Measurements from ENCODE around the gene ZNF775.

The ZNF775 gene

DNA sequence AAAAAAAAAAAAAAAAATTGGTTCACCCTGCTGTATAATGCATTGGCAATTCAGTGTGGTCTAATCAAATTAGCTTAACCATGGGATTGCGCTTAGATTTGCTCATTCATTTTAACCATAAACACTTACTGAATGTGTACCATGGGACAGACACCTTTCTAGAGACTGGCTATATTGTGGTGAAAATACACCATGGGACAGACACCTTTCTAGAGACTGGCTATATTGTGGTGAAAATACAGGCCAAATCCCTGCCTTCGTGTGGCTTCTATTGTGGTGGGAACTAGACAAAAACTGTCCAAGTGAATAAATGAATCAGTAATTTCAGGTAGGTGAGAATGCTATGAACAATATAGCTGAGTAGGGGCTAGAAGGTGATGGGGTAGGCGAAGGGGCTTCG, 20.7 kb upstream of the ZNF775 start:
- no peak for FAIRE-seq
- DNase-seq (ENCODE audit: insufficient read length, low spot score) = no peak
- TF ChIP-seq POLR2A (IDR thresholded peaks at IDR 0.05; ENCODE audit: low read depth, low read length) = no peak

DNA sequence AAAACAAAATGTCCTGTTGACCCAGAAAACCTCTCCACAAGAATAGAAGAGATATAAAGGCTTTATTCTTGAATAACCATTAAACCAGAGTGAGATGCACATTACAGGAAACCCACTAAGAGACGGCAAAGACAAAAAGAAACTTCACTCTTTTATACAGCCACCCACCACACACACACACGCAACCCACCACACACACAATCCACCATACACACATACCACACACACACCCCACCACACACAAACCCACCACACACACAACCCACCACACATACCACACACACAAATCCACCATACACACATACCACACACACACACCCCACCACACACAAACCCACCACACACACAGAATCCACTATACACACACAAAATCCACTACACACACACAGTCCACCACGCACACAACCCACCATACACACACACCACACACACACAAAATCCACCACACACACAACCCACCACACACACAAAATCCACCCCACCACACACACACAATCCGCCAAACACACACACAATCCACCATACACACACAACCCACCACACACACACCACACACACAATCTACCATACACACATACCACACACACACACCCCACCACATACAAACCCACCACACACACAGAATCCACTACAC, 20.0 kb upstream of the ZNF775 start:
- TF ChIP-seq POLR2A (IDR thresholded peaks at IDR 0.05; ENCODE audit: low read depth, low read length) = no peak
- FAIRE-seq = no peak
- no peak for DNase-seq (ENCODE audit: insufficient read length, low spot score)

DNA sequence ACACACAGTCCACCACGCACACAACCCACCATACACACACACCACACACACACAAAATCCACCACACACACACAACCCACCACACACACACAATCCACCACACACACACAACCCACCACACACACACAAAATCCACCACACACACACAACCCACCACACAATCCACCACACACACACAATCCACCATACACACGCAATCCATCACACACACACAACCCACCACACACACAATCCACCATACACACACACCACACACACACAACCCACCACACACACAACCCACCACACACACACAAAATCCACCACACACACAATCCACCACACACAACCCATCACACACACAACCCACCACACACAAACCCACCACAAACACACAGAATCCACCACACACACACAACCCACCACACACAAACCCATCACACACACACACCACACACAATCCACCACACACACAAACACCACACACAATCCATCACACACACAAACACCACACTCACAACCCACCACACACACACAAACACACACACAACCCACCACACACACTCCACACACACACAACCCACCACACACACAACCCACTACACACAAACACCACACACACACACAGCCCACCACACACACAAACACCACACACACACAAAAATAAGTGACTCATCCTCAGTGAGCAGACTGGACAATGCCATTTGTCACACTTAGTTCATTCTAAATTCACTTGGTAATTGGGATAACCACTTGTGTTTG, 19.3 kb upstream of the ZNF775 start:
- TF ChIP-seq POLR2A (IDR thresholded peaks at IDR 0.05; ENCODE audit: low read depth, low read length) = no peak
- DNase-seq (ENCODE audit: insufficient read length, low spot score) (no peak), FAIRE-seq (no peak)

DNA sequence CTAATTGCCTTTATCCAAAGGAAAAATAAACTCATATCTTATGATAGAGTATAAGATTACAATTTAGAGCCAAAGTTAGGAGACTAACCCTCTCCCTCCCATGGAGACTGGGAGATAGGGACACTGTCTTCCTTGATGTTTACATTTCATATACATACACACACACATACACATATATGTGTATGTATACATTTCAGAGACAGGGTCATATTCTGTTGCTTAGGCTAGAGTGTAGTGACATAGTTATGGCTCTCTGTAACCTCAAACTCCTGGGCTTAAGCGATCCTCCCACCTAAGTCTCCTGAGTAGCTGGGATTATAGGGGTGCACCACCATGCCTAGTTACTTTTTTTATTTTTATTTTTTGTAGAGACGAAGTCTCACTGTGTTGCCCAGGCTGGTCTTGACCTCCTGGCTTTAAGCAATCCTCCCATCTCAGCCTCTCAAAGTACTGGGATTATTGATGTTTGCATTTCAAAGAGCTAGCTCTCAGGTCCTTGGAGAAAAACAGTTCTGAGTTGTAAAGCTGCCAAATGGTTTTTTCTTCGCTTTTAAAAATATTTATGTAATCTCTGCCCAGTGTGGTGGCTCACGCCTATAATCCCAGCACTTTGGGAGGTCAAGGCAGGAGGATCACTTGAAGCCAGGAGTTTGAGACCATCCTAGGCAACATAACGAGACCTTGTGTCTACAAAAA, 18.6 kb upstream of the ZNF775 start:
- TF ChIP-seq POLR2A (IDR thresholded peaks at IDR 0.05; ENCODE audit: low read depth, low read length) = no peak
- DNase-seq (ENCODE audit: insufficient read length, low spot score) (no peak), FAIRE-seq (no peak)

DNA sequence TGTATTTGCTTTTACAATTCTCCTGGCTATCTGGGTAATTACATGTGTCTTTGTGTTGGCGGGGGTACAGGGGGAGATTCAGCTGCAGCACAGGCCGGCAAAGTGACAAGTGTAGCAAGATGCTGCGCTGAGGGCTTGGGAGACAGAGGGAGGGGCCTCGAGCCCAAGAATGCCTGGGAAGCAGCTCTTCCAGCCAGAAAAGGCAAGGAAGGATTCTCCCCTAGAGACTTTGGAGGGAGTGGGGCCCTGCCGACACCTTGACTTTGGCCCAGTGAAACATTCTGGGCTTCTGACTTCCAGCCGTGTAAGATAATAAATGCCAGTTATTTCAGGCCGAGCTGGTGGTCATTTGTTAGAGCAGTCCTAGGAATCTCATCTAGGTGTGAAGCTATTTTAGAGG, 17.7 kb upstream of the ZNF775 start:
- FAIRE-seq = no peak
- TF ChIP-seq POLR2A (IDR thresholded peaks at IDR 0.05; ENCODE audit: low read depth, low read length) = no peak
- DNase-seq (ENCODE audit: insufficient read length, low spot score) = no peak

DNA sequence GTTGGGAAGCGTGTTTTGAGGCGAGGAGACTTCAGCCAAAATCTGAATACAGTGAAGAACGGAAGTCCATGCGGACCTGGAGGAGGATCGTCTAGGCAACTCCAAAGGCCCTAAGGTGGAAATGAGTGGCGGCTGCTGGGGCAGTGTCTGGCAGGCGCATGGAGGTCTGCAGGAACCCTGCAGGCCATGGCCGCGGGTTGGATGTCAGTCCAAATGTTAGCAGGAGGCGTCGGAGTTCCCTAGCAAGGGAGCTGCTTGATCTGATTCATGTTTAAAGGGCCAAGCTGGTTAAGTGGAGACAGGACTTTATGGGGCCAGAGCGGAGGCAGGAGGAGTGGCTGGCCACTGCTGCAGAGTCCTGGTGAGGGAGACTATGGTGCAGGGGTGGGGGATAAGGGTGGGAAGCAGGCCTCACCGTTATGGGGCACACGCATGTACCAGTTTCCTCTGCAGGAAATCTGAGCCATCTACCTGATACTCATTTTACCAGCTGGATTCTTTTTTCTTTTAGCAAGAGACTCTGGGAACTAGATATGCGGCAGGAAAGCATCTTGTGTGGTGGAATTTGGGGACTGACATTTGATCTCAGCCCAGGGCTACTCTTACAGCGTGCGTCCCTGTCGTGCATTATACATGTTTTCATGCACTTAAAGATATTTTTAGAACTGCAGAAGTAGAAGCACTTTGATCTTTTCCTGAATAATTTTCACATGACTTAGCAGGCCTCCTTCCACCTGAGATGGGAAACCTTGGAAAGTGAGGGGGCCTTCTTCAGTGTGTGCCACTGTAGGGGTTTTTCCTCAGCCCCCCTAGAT, 17.1 kb upstream of the ZNF775 start:
- TF ChIP-seq POLR2A (IDR thresholded peaks at IDR 0.05; ENCODE audit: low read depth, low read length) = no peak
- FAIRE-seq (no peak), DNase-seq (ENCODE audit: insufficient read length, low spot score) (no peak)

DNA sequence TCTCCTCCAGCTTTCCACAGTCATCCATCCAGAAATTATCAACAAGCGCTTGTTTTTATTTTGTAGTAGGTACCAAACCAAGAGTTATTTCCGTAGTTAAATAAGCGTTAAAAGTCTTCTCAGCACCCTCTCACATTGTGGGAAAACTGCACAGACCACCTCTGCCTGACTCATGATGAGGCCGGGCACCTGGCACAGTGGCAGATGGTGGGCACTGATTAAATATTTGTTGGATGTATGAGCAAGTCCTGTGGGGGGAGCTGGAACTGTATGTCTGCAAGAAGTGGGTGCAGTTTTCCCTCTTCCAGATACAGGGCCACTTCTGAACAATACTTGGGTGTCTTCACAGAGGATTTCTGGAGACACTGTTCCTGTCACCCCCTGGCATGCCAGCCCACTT, 15.8 kb upstream of the ZNF775 start:
- FAIRE-seq (no peak), DNase-seq (ENCODE audit: insufficient read length, low spot score) (no peak)
- no peak for TF ChIP-seq POLR2A (IDR thresholded peaks at IDR 0.05; ENCODE audit: low read depth, low read length)

DNA sequence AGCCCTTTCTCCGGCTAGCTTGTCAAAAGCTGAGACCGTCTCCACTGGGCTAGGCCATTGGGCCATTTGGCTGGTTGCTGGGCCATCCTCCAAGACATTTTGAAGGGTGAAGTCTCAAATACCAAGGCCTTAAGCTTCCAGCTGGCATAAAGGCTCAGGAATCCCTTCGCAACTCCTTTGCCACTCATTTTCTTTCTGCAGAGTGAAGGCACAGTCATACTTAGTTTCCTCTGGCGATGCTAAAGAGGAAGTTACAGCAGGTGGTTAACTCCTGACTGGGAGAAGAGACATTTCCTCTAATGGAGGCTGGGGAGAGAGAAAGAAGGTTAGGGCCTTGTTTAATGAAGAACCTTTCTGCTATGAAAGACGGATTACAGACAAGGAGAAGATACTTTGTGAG, 15.3 kb upstream of the ZNF775 start:
- no peak for DNase-seq (ENCODE audit: insufficient read length, low spot score)
- FAIRE-seq = no peak
- no peak for TF ChIP-seq POLR2A (IDR thresholded peaks at IDR 0.05; ENCODE audit: low read depth, low read length)

DNA sequence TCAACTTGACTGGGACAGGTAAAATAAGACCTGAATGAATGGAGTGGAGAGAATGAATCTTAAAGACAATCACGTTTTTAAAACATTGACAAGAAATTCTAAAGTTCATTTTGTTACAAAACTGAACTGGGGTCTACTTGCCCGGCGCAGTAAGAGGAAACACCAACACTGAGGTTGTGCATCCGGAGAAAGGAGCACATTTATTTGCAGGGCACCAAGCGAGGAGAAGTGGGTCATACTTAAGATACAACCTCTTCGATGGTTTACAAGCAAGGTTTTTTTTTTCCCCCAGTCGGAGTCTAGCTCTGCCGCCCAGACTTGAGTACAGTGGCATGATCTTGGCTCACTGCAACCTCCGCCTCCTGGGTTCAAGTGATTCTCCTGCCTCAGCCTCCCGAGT, 13.9 kb upstream of the ZNF775 start:
- FAIRE-seq = no peak
- no peak for TF ChIP-seq POLR2A (IDR thresholded peaks at IDR 0.05; ENCODE audit: low read depth, low read length)
- no peak for DNase-seq (ENCODE audit: insufficient read length, low spot score)

DNA sequence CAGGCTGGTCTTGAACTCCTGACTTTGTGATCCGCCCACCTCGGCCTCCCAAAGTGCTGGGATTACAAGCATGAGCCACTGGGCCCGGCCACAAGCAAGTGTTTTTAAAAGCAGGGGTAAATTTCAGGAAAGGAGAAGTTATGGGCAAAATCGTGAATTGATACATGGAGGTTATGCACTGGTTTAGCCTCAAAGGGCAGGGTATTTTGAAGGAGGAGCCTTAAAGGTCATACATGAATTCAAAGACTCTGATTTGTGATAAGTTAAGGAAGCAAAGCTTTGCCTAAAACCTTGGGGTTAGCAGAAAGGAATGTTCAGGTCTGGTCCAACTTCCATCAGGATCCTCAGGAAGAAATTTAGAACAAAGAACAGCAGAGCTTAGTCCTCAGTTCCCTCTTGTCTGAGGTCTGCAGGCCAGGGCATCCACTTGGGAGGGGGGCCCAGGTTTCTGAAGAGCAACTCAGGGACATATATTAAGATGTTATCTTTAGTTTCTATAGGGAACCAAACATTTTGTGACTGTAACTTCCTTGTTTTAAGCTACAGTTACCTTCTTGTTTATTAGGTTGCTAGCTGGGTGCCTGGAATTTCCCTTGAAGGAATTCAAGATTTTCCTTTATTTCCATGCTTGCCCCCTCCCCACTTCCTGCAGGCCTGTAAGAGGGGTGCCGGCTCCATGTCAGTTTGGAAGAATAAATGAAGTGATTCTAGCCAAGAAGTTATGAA, 13.3 kb upstream of the ZNF775 start:
- DNase-seq (ENCODE audit: insufficient read length, low spot score) (no peak), FAIRE-seq (no peak)
- no peak for TF ChIP-seq POLR2A (IDR thresholded peaks at IDR 0.05; ENCODE audit: low read depth, low read length)

DNA sequence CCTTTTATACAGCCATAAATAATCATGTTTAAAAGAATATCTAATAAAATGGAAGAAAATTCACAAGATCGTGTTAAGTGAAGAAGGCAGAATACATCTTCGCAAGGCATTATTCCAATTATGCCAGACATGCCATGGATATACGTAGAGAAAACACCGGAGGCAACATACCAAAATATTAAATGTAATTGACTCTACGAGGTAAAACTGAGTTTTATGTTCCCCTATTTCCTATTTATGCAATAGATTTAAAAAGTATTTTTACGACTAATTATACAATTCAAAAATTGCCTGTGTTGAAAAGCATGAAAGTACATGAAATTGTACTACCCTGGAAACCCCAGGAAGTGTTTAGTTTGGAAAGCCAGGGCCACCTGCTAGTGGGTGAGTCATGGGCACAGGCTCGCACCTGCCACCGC, 11.4 kb upstream of the ZNF775 start:
- TF ChIP-seq POLR2A (IDR thresholded peaks at IDR 0.05; ENCODE audit: low read depth, low read length) = no peak
- DNase-seq (ENCODE audit: insufficient read length, low spot score) (no peak), FAIRE-seq (no peak)

DNA sequence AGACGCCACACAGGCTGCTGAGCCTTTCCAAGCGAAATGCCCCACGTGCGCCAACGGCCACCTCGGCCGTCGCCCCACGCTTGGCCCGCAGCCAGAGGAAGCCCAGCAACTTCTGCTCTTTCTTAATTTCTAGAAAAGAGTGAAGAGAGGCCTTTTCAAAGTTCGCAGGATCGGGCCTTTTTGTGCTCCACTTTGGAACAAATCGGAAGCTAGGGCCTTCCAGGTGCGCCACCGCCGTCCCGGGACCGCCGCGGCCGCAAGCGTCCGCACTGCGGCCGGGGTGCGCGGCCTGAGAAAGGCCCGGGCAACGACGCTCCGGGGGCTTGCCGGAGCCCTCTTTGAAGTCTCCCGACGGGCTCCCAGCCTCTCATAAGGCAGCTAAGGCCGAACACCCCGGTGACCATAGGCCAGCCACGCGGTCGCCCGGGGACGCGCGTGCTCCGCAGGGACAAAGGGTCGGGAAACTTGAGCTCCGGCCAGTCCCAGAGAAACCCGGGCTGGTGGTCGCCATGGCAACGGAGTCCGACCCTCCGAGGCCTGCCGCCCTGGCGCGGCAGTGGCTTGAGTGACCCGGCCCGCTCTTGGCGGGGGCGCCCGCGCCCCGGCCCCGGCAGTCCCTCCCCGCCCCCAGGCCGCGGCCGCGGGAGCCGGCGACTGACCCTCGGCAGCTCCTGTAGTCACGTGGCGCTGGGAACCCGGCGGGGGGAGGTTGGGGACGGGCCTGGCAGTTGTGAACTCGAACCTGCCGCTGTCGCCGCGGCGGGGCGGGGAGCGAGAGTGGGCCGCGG, 10.8 kb upstream of the ZNF775 start, which contains the start of gene REPIN1:
TSS of gene REPIN1 (plus strand) at position 727 of the 788 bp plus-strand sequence. CDS start 890 bp downstream, outside the sequence.
- DNase-seq (ENCODE audit: insufficient read length, low spot score) = peak; percentile 76
- TF ChIP-seq POLR2A (IDR thresholded peaks at IDR 0.05; ENCODE audit: low read depth, low read length) = peak; percentile 67
- FAIRE-seq = no peak
